DOHH2 (cell line): ENCODE results near the gene SRF.

ENCODE experiments used
- H3F3A ChIP-seq: fragments of 200-600 bp; sonication (generic), shearing (Covaris generic); 2 replicates; pipeline ENCODE4 v1.6.0; 2016; ENCODE audit warnings: antibody characterized with exemption, mild to moderate bottlenecking; ENCODE audit not compliant: control insufficient read depth, insufficient read depth
- H3K27ac ChIP-seq: fragments of 200-600 bp; sonication (generic); 2 replicates; pipeline ENCODE4 v1.5.1; 2014; ENCODE audit warnings: low read depth, mild to moderate bottlenecking, low read length, moderate library complexity
- H3K27me3 ChIP-seq: fragments of 200-600 bp; sonication (generic); 2 replicates; pipeline ENCODE4 v1.6.1; 2014; ENCODE audit warnings: mild to moderate bottlenecking, low read length, mixed read lengths; ENCODE audit not compliant: control insufficient read depth
- H3K36me3 ChIP-seq: fragments of 200-600 bp; sonication (generic); 2 replicates; pipeline ENCODE4 v1.6.1; 2014; ENCODE audit warnings: mild to moderate bottlenecking, low read length, moderate library complexity, mixed read lengths; ENCODE audit not compliant: control insufficient read depth
- H3K4me1 ChIP-seq: fragments of 200-600 bp; sonication (generic); 2 replicates; pipeline ENCODE4 v1.6.1; 2014; ENCODE audit warnings: mild to moderate bottlenecking, low read length, mixed read lengths; ENCODE audit not compliant: control insufficient read depth
- H3K4me2 ChIP-seq: fragments of 200-600 bp; sonication (generic); 2 replicates; pipeline ENCODE4 v1.6.0; 2014; ENCODE audit warnings: mild to moderate bottlenecking, low read length, moderate library complexity
- H3K4me3 ChIP-seq: fragments of 200-600 bp; sonication (generic); 2 replicates; pipeline ENCODE4 v1.5.1; 2014; ENCODE audit warnings: mild to moderate bottlenecking, low read length, mixed read lengths
- H3K79me2 ChIP-seq: fragments of 200-600 bp; sonication (generic); 2 replicates; pipeline ENCODE4 v1.6.1; 2014; ENCODE audit warnings: mild to moderate bottlenecking, low read length, mixed read lengths; ENCODE audit not compliant: control insufficient read depth
- H3K9me2 ChIP-seq: fragments of 200-600 bp; sonication (generic); replicated peaks from 2 replicates; pipeline ENCODE4 v1.6.1; 2014; ENCODE audit warnings: mild to moderate bottlenecking, low read length, mixed read lengths; ENCODE audit not compliant: control insufficient read depth
- H3K9me3 ChIP-seq: fragments of 200-600 bp; sonication (generic); 2 replicates; pipeline ENCODE4 v1.6.1; 2014; ENCODE audit warnings: antibody characterized with exemption, low read length, mixed read lengths; ENCODE audit not compliant: control insufficient read depth, insufficient read depth
- H4K20me1 ChIP-seq: fragments of 200-600 bp; sonication (generic); 2 replicates; pipeline ENCODE4 v1.6.0; 2014; ENCODE audit warnings: low read depth, mild to moderate bottlenecking, antibody characterized with exemption, low read length, moderate library complexity; ENCODE audit not compliant: control insufficient read depth, insufficient read depth
- EZH2phosphoT487 ChIP-seq: fragments of 200-600 bp; sonication (generic); IDR thresholded peaks from 2 replicates; pipeline ENCODE4 v1.6.1; 2017; ENCODE audit warnings: borderline replicate concordance, mild to moderate bottlenecking, antibody characterized with exemption, low read length, moderate library complexity, mixed read lengths
- TF ChIP-seq, protein P1 (sequence below): fragments of 200-600 bp; sonication (generic); IDR thresholded peaks from one replicate; pipeline ENCODE4 v1.5.1; 2014; ENCODE audit warnings: antibody characterized with exemption, mild to moderate bottlenecking, low read depth, low read length; ENCODE audit not compliant: poor library complexity, severe bottlenecking

Gene SRF

DNA sequence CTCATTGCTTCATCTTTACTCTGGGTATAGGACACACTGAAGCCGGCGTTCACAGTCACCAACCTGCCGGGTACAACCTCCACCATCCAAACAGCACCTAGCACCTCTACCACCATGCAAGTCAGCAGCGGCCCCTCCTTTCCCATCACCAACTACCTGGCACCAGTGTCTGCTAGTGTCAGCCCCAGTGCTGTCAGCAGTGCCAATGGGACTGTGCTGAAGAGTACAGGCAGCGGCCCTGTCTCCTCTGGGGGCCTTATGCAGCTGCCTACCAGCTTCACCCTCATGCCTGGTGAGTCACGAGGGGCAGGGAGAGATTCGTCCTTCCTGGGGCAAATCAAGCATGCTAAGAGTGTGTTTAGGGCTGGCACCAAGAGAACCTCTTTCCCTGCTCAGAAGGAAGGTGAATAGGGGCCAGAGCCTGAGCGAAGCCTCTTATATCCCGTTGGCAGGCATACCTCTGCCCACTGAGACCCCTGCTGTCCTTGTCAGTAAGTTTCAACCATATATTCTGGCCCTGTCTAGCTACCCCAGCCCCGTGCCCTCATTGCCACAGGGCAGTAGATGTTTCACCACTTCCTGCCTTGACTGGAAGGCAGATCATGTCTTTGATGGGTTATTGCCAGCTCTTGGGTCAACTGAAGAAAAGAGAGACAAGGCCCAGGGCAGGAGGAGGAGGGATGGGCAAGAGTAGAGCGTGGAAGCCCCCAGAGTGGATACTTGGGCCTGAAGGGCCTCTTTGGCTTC lies 4.8 kb downstream of the SRF start:
- no peaks in the 10 kb centered on the region for H3K9me2 ChIP-seq
- no peak overlapping the region for H3K27ac ChIP-seq
- peaks cover 17% of the 10 kb centered on the region for H3F3A ChIP-seq
- no peak overlapping the region for H3K4me2 ChIP-seq
- peaks cover 26% of the 10 kb centered on the region for H3K4me1 ChIP-seq
- H3K9me3 ChIP-seq: no peaks in the 10 kb centered on the region
- H4K20me1 ChIP-seq: peaks cover 28% of the 10 kb centered on the region
- H3K79me2 ChIP-seq: peaks cover 51% of the 10 kb centered on the region
- H3K27me3 ChIP-seq: no peaks in the 10 kb centered on the region
- no peak overlapping the region for H3K4me3 ChIP-seq
- no peak for TF ChIP-seq EZH2phosphoT487
- TF ChIP-seq, protein P1, sequence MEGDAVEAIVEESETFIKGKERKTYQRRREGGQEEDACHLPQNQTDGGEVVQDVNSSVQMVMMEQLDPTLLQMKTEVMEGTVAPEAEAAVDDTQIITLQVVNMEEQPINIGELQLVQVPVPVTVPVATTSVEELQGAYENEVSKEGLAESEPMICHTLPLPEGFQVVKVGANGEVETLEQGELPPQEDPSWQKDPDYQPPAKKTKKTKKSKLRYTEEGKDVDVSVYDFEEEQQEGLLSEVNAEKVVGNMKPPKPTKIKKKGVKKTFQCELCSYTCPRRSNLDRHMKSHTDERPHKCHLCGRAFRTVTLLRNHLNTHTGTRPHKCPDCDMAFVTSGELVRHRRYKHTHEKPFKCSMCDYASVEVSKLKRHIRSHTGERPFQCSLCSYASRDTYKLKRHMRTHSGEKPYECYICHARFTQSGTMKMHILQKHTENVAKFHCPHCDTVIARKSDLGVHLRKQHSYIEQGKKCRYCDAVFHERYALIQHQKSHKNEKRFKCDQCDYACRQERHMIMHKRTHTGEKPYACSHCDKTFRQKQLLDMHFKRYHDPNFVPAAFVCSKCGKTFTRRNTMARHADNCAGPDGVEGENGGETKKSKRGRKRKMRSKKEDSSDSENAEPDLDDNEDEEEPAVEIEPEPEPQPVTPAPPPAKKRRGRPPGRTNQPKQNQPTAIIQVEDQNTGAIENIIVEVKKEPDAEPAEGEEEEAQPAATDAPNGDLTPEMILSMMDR: no peak
- H3K36me3 ChIP-seq: peaks cover 71% of the 10 kb centered on the region

DNA sequence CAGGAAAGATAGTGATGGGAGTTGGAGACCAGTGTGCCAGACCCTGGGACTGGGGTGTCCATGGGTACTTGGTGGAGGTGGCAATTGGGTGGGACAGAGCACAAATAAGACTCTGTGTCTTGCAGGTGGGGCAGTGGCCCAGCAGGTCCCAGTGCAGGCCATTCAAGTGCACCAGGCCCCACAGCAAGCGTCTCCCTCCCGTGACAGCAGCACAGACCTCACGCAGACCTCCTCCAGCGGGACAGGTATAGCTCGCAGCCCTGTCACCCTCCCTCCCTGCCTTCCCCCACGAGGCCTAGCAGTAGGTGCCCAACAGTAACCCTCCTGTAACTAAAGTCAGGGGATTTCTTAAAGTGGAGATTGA lies 5.3 kb downstream of the SRF start:
- H3K27ac ChIP-seq: no peak overlapping the region
- no peaks in the 10 kb centered on the region for H3K9me2 ChIP-seq
- no peaks in the 10 kb centered on the region for H3K9me3 ChIP-seq
- H4K20me1 ChIP-seq: peaks cover 28% of the 10 kb centered on the region
- peaks cover 50% of the 10 kb centered on the region for H3K79me2 ChIP-seq
- no peak overlapping the region for H3K4me2 ChIP-seq
- peaks cover 31% of the 10 kb centered on the region for H3K4me1 ChIP-seq
- TF ChIP-seq, protein P1: no peak
- TF ChIP-seq EZH2phosphoT487: no peak
- no peak overlapping the region for H3K4me3 ChIP-seq
- no peaks in the 10 kb centered on the region for H3K27me3 ChIP-seq
- H3K36me3 ChIP-seq: peaks cover 73% of the 10 kb centered on the region
- peaks cover 22% of the 10 kb centered on the region for H3F3A ChIP-seq

- no peak overlapping the region for H3K27ac ChIP-seq
- H3K4me3 ChIP-seq: no peak overlapping the region
- H3K79me2 ChIP-seq: peaks cover 43% of the 10 kb centered on the region
Measured at GRCh38 chr6:43178150-43178549, 7.1 kb downstream of the SRF start.

More at GRCh38 chr6:43178150-43178549, 7.1 kb downstream of the SRF start:
- no peaks in the 10 kb centered on the region for H3K27me3 ChIP-seq
- no peaks in the 10 kb centered on the region for H3K9me3 ChIP-seq
- H3F3A ChIP-seq: peaks cover 24% of the 10 kb centered on the region
- H3K9me2 ChIP-seq: no peaks in the 10 kb centered on the region
- peaks cover 36% of the 10 kb centered on the region for H3K4me1 ChIP-seq
- H3K36me3 ChIP-seq: peaks cover 62% of the 10 kb centered on the region
- peaks cover 19% of the 10 kb centered on the region; the same call in 1 of the 2 replicates for H4K20me1 ChIP-seq
- no peak overlapping the region for H3K4me2 ChIP-seq
- no peak for TF ChIP-seq EZH2phosphoT487
- TF ChIP-seq, protein P1: no peak
